GM12878 (cell line): ENCODE measurements around the gene NUMB. TPM values are rescaled to one million over a fixed set of nuclear protein-coding genes. Genes with fewer than 3 reads are reported as not detected.

Experiments
- ATAC-seq: fragments of 200-7000 bp; cut with Tn5 transposase; 3 replicates; pipeline ENCODE4 v1.9.1; 2020; ENCODE audit warnings: mild to moderate bottlenecking, moderate library complexity
- BruUV-seq: library from RNA; stranded (reverse); fragments of 400-500 nt; replicated peaks from 2 replicates; lab custom pipeline; 2021; lab: Mats Ljungman, UMichigan
- CTCF ChIA-PET: fragments of 300-600 bp; sonication (Branson Sonifier 250); formaldehyde crosslinking; extraction: SDS; loops from one replicate; lab custom pipeline; 2021; ENCODE audit warnings: inconsistent platforms; lab: Yijun Ruan, JAX
- POLR2A ChIA-PET: fragments of 350-600 bp; formaldehyde crosslinking; extraction: SDS; loops from one replicate; lab custom pipeline; 2021; ENCODE audit warnings: inconsistent platforms; lab: Charles Lee
- RAD21 ChIA-PET: fragments of 300-600 bp; sonication (Branson Sonifier 250); formaldehyde crosslinking; loops from one replicate; lab custom pipeline; 2023; ENCODE audit warnings: antibody characterized with exemption; ENCODE audit not compliant: unreplicated experiment; lab: Charles Lee
- SMC1A ChIA-PET: fragments of 300-600 bp; sonication (Branson Sonifier 250); formaldehyde crosslinking; loops from one replicate; lab custom pipeline; 2023; ENCODE audit not compliant: unreplicated experiment, uncharacterized antibody; lab: Charles Lee
- DNase-seq: peaks from one replicate; pipeline ENCODE4 v3.0.0-alpha.2; 2011; ENCODE audit warnings: low read depth, low spot score
- FAIRE-seq: peaks from 3 replicates; lab custom pipeline; 2011; peaks lifted over from hg19 to GRCh38; lab: Jason Lieb, UNC
- H2AFZ ChIP-seq: 2 replicates; pipeline ENCODE4 v1.6.0; 2011; ENCODE audit warnings: low read depth, low read length, control low read depth; ENCODE audit not compliant: control insufficient read depth
- H3K27ac ChIP-seq: 2 replicates; pipeline ENCODE4 v1.5.1; 2011; ENCODE audit warnings: control low read depth; ENCODE audit not compliant: control insufficient read depth, insufficient read depth
- H3K27me3 ChIP-seq, 2 experiments: replicated peaks in 1 of 2; 2 replicates each; pipeline versions ENCODE4 v1.6.0 to v1.6.1; 2011; ENCODE audit warnings: low read length in 1 of 2; ENCODE audit not compliant: control insufficient read depth in 2 of 2, insufficient read depth in 2 of 2
- H3K36me3 ChIP-seq, 2 experiments: 2 replicates each; pipeline ENCODE4 v1.5.1; 2011; ENCODE audit warnings: low read length in 1 of 2; ENCODE audit not compliant: control insufficient read depth in 2 of 2, insufficient read depth in 2 of 2
- H3K4me1 ChIP-seq: 2 replicates; pipeline ENCODE4 v1.6.1; 2011; ENCODE audit warnings: mild to moderate bottlenecking, low read length, moderate library complexity, mixed read lengths; ENCODE audit not compliant: control insufficient read depth, insufficient read depth
- H3K4me2 ChIP-seq: 2 replicates; pipeline ENCODE4 v1.6.0; 2011; ENCODE audit warnings: control low read depth; ENCODE audit not compliant: control insufficient read depth, insufficient read depth
- H3K4me3 ChIP-seq: fragments of 200-600 bp; sonication (generic); 2 replicates; pipeline ENCODE4 v1.5.1; 2016
- H3K79me2 ChIP-seq: 2 replicates; pipeline ENCODE4 v1.6.0; 2011; ENCODE audit warnings: low read length; ENCODE audit not compliant: control insufficient read depth, insufficient read depth
- H3K9ac ChIP-seq: 2 replicates; pipeline ENCODE4 v1.8.0; 2011; ENCODE audit warnings: low read length, control low read depth, mixed read lengths; ENCODE audit not compliant: control insufficient read depth, insufficient read depth
- H3K9me3 ChIP-seq: replicated peaks from 3 replicates; pipeline ENCODE4 v1.5.1; 2011; ENCODE audit warnings: mild to moderate bottlenecking, low read length; ENCODE audit not compliant: control insufficient read depth, insufficient read depth
- H4K20me1 ChIP-seq: 2 replicates; pipeline ENCODE4 v1.6.0; 2011; ENCODE audit not compliant: control insufficient read depth, insufficient read depth
- BCL11A ChIP-seq: IDR thresholded peaks from 2 replicates; pipeline ENCODE4 v1.6.1; 2011; ENCODE audit warnings: low read depth, low read length
- BHLHE40 ChIP-seq, 2 experiments: fragments of 450-650 bp in 1 of 2; IDR thresholded peaks; 2 replicates each; pipeline ENCODE4 v1.6.1; 2011 to 2017; ENCODE audit warnings: low read depth in 2 of 2, borderline replicate concordance in 1 of 2, improper control_type of control experiment in 1 of 2, low read length in 1 of 2, mild to moderate bottlenecking in 1 of 2
- CBFB ChIP-seq: IDR thresholded peaks from 2 replicates; pipeline ENCODE4 v1.6.1; 2016; ENCODE audit warnings: antibody characterized with exemption, low read depth
- DPF2 ChIP-seq: fragments of 450-650 bp; IDR thresholded peaks from 2 replicates; pipeline ENCODE4 v1.6.1; 2017; ENCODE audit warnings: mild to moderate bottlenecking
- EED ChIP-seq: sonication (generic); IDR thresholded peaks from 2 replicates; pipeline ENCODE4 v1.6.1; 2016; ENCODE audit warnings: antibody characterized with exemption, low read depth
- GABPA ChIP-seq: IDR thresholded peaks from 2 replicates; pipeline ENCODE4 v1.6.1; 2014; ENCODE audit warnings: antibody characterized with exemption, low read depth, mild to moderate bottlenecking, inconsistent platforms
- GATAD2B ChIP-seq: fragments of 450-650 bp; conservative IDR thresholded peaks from 2 replicates; pipeline ENCODE4 v1.6.1; 2017; ENCODE audit warnings: low read depth, mild to moderate bottlenecking, moderate library complexity
- KLF5 ChIP-seq: fragments of 450-650 bp; IDR thresholded peaks from 2 replicates; pipeline ENCODE4 v1.6.1; 2014; ENCODE audit warnings: mild to moderate bottlenecking; ENCODE audit not compliant: partially characterized antibody
- MTA3 ChIP-seq: IDR thresholded peaks from 2 replicates; pipeline ENCODE4 v1.6.1; 2012; ENCODE audit warnings: low read length, inconsistent platforms, borderline replicate concordance
- MYB ChIP-seq: fragments of 150-350 bp; IDR thresholded peaks from 2 replicates; pipeline ENCODE4 v1.6.1; 2014; ENCODE audit warnings: mild to moderate bottlenecking, low read depth, low read length, borderline replicate concordance
- NRF1 ChIP-seq: conservative IDR thresholded peaks from 2 replicates; pipeline ENCODE4 v1.6.1; 2011; ENCODE audit warnings: mild to moderate bottlenecking, low read depth, low read length, improper control_type of control experiment
- RCOR1 ChIP-seq: conservative IDR thresholded peaks from 2 replicates; pipeline ENCODE4 v1.6.1; 2012; ENCODE audit warnings: low read depth, low read length, improper control_type of control experiment
- SMARCA5 ChIP-seq: fragments of 450-650 bp; IDR thresholded peaks from 2 replicates; pipeline ENCODE4 v1.6.1; 2017; ENCODE audit warnings: mild to moderate bottlenecking
- SUPT20H ChIP-seq: IDR thresholded peaks from 2 replicates; pipeline ENCODE4 v1.6.1; 2011; ENCODE audit warnings: low read depth, mild to moderate bottlenecking, low read length, moderate library complexity, borderline replicate concordance; ENCODE audit not compliant: control insufficient read depth
- WRNIP1 ChIP-seq: IDR thresholded peaks from 2 replicates; pipeline ENCODE4 v1.6.1; 2011; ENCODE audit warnings: low read depth, low read length, improper control_type of control experiment, borderline replicate concordance
- WGBS: methylation state at CpG from one replicate; pipeline ENCODE4 v1.1.6; 2016; ENCODE audit warnings: low lambda C conversion rate; ENCODE audit not compliant: insufficient replicate concordance, insufficient coverage; ENCODE audit errors: missing lambda C conversion rate; 5-methylcytosine and 5-hydroxymethylcytosine counted together
- in situ Hi-C: fragments of 300-500 bp; cut with MboI; formaldehyde crosslinking; loops from 9 replicates; pipeline ENCODE4 v1.14.3; 2018; ENCODE audit warnings: mixed read lengths
- intact Hi-C: fragments of 100-400 bp; cut with micrococcal nuclease; formaldehyde crosslinking; loops from one replicate; pipeline ENCODE4 v1.14.2; 2022; ENCODE audit not compliant: unreplicated experiment
- polyA plus RNA-seq, 11 experiments: library from polyadenylated mRNA; depleted of rRNA in 4 of 11; unstranded in 6 of 11; stranded (reverse) in 5 of 11; fragments of >200 nt; fragmentation: Nextera tagmentation in 4 of 11; fragmentation: Illumina TruSeq in 1 of 11; extraction: Ambion mirVana in 4 of 11; extraction: Trizol in 1 of 11; gene quantifications; 1 replicate in 1 of 11; 2 replicates in 10 of 11; pipeline versions ENCODE4 v1.2.1 to v1.2.3, GENCODE V29; 2011 to 2016; ENCODE audit warnings: inconsistent platforms in 2 of 11, missing spikeins in 2 of 11, low read depth in 1 of 11
- total RNA-seq, 4 experiments: library from RNA; depleted of rRNA in 3 of 4; stranded (reverse); fragments of >200 nt in 3 of 4; fragmentation: Illumina TruSeq in 1 of 4; extraction: Trizol in 1 of 4; gene quantifications; 2 replicates each; pipeline versions ENCODE4 v1.2.1 to v1.2.3, GENCODE V29; 2013 to 2021
- TF ChIP-seq, protein P1 (sequence below): fragments of 450-650 bp; IDR thresholded peaks from 2 replicates; pipeline ENCODE4 v1.6.1; 2017; ENCODE audit warnings: borderline replicate concordance
- TF ChIP-seq, protein P2 (sequence below): IDR thresholded peaks from 2 replicates; pipeline ENCODE4 v1.6.1; 2011; ENCODE audit warnings: borderline replicate concordance, low read depth, mild to moderate bottlenecking, moderate library complexity, mixed read lengths, low read length; ENCODE audit not compliant: insufficient read depth; ENCODE audit errors: extremely low read length

Gene NUMB
- total and polyA plus RNA-seq, 10 of the 15 experiments (the other 5 are each of a cell fraction or from before 2014, with no cell fraction given): 22.0 to 147 (median 48.9) TPM

DNA sequence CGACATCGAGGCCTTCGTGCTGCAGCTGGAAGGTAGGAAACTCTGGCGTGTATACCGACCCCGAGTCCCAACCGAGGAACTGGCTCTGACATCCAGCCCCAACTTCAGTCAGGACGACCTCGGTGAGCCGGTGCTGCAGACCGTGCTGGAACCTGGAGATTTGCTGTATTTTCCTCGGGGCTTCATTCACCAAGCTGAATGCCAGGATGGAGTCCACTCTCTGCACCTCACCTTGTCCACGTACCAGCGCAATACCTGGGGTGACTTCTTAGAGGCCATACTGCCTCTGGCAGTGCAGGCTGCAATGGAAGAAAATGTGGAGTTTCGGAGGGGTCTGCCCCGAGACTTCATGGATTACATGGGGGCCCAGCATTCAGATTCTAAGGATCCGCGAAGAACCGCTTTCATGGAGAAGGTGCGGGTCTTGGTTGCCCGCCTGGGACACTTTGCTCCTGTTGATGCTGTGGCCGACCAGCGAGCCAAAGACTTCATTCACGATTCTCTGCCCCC, 33.8 kb upstream of the NUMB start (continued):
- TF ChIP-seq, protein P1, sequence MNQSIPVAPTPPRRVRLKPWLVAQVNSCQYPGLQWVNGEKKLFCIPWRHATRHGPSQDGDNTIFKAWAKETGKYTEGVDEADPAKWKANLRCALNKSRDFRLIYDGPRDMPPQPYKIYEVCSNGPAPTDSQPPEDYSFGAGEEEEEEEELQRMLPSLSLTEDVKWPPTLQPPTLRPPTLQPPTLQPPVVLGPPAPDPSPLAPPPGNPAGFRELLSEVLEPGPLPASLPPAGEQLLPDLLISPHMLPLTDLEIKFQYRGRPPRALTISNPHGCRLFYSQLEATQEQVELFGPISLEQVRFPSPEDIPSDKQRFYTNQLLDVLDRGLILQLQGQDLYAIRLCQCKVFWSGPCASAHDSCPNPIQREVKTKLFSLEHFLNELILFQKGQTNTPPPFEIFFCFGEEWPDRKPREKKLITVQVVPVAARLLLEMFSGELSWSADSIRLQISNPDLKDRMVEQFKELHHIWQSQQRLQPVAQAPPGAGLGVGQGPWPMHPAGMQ: no peak
- no peak for TF ChIP-seq WRNIP1

DNA sequence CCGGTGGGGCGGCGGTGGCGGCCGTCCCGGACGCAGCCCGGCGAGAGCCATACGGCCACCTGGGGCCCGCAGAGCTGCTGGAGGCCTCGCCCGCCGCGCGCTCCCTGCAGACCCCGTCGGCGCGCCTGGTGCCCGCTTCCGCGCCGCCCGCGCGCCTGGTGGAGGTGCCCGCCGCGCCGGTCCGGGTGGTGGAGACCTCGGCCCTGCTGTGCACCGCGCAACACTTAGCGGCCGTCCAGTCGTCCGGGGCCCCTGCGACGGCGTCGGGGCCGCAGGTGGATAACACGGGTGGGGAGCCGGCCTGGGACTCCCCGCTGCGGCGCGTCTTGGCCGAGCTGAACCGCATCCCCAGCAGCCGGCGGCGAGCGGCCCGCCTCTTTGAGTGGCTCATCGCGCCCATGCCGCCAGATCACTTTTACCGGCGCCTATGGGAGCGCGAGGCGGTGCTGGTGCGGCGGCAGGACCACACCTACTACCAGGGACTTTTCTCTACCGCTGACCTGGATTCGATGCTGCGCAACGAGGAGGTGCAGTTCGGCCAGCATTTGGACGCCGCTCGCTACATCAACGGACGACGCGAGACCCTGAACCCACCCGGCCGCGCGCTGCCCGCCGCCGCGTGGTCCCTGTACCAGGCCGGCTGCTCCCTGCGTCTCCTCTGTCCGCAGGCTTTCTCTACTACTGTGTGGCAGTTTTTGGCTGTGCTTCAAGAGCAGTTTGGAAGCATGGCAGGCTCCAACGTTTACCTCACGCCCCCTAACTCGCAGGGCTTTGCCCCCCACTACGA, 33.1 kb upstream of the NUMB start:
- in situ Hi-C loops: no loop called here
- Histone ChIP-seq H3K36me3 (no peaks in the 10 kb centered on the region; a peak in 2 of 4 replicates), H3K27me3 (no peaks in the 10 kb centered on the region), H3K9ac (peak overlapping the region; percentile 72), H3K79me2 (peaks cover 21% of the 10 kb centered on the region), H3K4me3 (peak overlapping the region; percentile 80), H2AFZ (peak overlapping the region; percentile 83), H3K4me1 (peaks cover 17% of the 10 kb centered on the region), H3K9me3 (no peaks in the 10 kb centered on the region; the same call in 2 of the 3 replicates), H3K4me2 (peak overlapping the region; percentile 99), H3K27ac (peak overlapping the region; percentile 72), H4K20me1 (peaks cover 4% of the 10 kb centered on the region; the same call in 1 of the 2 replicates)
- POLR2A ChIA-PET: interaction anchor here (0.6 to 1.8 kb wide), 10 partner anchors 9 to 185 kb away, joined by 3 to 17 read pairs (median 4); partner anchors contain the start of gene ACOT2
- 6% methylated on average over 94 of the region's 94 CpGs for WGBS
- intact Hi-C loops: no loop called here
- no TSS peak for BruUV-seq
- FAIRE-seq: peak; percentile 62
- RAD21 ChIA-PET: interaction anchor here (0.7 to 2.3 kb wide), 8 partner anchors 11 to 355 kb away, joined by 3 to 15 read pairs (median 6); partner anchors contain the start of gene PSEN1
- CTCF ChIA-PET: interaction anchor here (1.0 to 1.7 kb wide), 6 partner anchors 12 to 261 kb away, joined by 3 to 4 read pairs (median 4); no protein-coding TSS in a partner anchor
- no peak for DNase-seq
- SMC1A ChIA-PET: interaction anchor here (0.5 to 2.8 kb wide), 6 partner anchors 11 to 445 kb away, joined by 3 to 12 read pairs (median 4); no protein-coding TSS in a partner anchor
- ATAC-seq: peak; percentile 87
- TF ChIP-seq GATAD2B (peak; percentile 85), CBFB (no peak; the same call in 1 of the 2 replicates), MYB (no peak), GABPA (no peak), NRF1 (no peak), BHLHE40 (IDR thresholded peaks at IDR 0.05; ENCODE audit: borderline replicate concordance in 1 of 2, low read depth in 2 of 2, low read length in 1 of 2) (peak in 1 of 2 experiments; percentile 42; a peak in 1 of 4 replicates), KLF5 (no peak), SUPT20H (no peak), SMARCA5 (0 out of 2 replicates have a peak, but pooled peaks have one; percentile 79), RCOR1 (no peak), EED (0 out of 2 replicates have a peak, but pooled peaks have one; percentile 11), MTA3 (no peak), BCL11A (no peak), DPF2 (peak; percentile 83)
- TF ChIP-seq, protein P1: no peak
- TF ChIP-seq, protein P2, sequence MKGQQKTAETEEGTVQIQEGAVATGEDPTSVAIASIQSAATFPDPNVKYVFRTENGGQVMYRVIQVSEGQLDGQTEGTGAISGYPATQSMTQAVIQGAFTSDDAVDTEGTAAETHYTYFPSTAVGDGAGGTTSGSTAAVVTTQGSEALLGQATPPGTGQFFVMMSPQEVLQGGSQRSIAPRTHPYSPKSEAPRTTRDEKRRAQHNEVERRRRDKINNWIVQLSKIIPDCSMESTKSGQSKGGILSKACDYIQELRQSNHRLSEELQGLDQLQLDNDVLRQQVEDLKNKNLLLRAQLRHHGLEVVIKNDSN: no peak
